CD4-positive, alpha-beta memory T cell (primary cell): ENCODE measurements around the gene SLBP. TPM values are rescaled to one million over a fixed set of nuclear protein-coding genes. Genes with fewer than 3 reads are reported as not detected.

Source experiments
- CTCF ChIA-PET: fragments of 350-600 bp; sonication (Branson Sonifier 250); formaldehyde crosslinking; loops from one replicate; lab custom pipeline; 2021; ENCODE audit warnings: inconsistent platforms; ENCODE audit not compliant: partially characterized antibody; lab: Charles Lee
- POLR2A ChIA-PET: fragments of 350-600 bp; sonication (Branson Sonifier 250); formaldehyde crosslinking; loops from one replicate; lab custom pipeline; 2021; ENCODE audit not compliant: partially characterized antibody; lab: Charles Lee
- DNase-seq, 5 donors: peaks; one replicate each; pipeline versions ENCODE4 v3.0.0 to v3.0.0-alpha.2; 2020 to 2022; ENCODE audit warnings: mixed read lengths in 1 of 5
- H3K27ac ChIP-seq: one replicate; pipeline ENCODE4 v1.7.0; 2013; ENCODE audit warnings: low read depth, low read length
- H3K27me3 ChIP-seq: 2 replicates; pipeline ENCODE4 v1.7.0; 2013; ENCODE audit warnings: mild to moderate bottlenecking, low read length, moderate library complexity; ENCODE audit not compliant: insufficient read depth
- H3K36me3 ChIP-seq: 2 replicates; pipeline ENCODE4 v1.7.0; 2013; ENCODE audit warnings: mild to moderate bottlenecking, low read length, moderate library complexity; ENCODE audit not compliant: insufficient read depth
- H3K4me1 ChIP-seq: 2 replicates; pipeline ENCODE4 v1.7.0; 2013; ENCODE audit warnings: mild to moderate bottlenecking, low read length, moderate library complexity; ENCODE audit not compliant: insufficient read depth
- H3K4me3 ChIP-seq, 2 donors: one replicate each; pipeline ENCODE4 v1.7.0; 2013; ENCODE audit warnings: low read length in 2 of 2, mild to moderate bottlenecking in 1 of 2
- H3K9me3 ChIP-seq, 2 donors: one replicate each; pipeline ENCODE4 v1.7.0; 2013; ENCODE audit warnings: low read length in 2 of 2, control low read depth in 1 of 2; ENCODE audit not compliant: control insufficient read depth in 1 of 2
- H3K27ac Mint-ChIP-seq, 7 donors: one replicate each; pipeline ENCODE4 v1.8.0; 2020 to 2021; ENCODE audit warnings: mixed read lengths in 7 of 7, mild to moderate bottlenecking in 6 of 7, inconsistent platforms in 3 of 7, moderate library complexity in 3 of 7
- H3K27me3 Mint-ChIP-seq, 2 donors: one replicate each; pipeline ENCODE4 v1.8.0; 2020 to 2021; ENCODE audit warnings: mixed read lengths in 2 of 2
- H3K36me3 Mint-ChIP-seq, 2 donors: one replicate each; pipeline ENCODE4 v1.8.0; 2020 to 2021; ENCODE audit warnings: mixed read lengths in 2 of 2, inconsistent platforms in 1 of 2, mild to moderate bottlenecking in 1 of 2
- H3K4me1 Mint-ChIP-seq, 4 donors: one replicate each; pipeline ENCODE4 v1.8.0; 2020 to 2021; ENCODE audit warnings: mixed read lengths in 4 of 4, mild to moderate bottlenecking in 1 of 4
- H3K4me3 Mint-ChIP-seq, 8 donors: one replicate each; pipeline ENCODE4 v1.8.0; 2020 to 2021; ENCODE audit warnings: mixed read lengths in 8 of 8, mild to moderate bottlenecking in 7 of 8, moderate library complexity in 6 of 8, inconsistent platforms in 3 of 8
- H3K9me3 Mint-ChIP-seq, 8 donors: one replicate each; pipeline ENCODE4 v1.8.0; 2020 to 2021; ENCODE audit warnings: mixed read lengths in 8 of 8, mild to moderate bottlenecking in 5 of 8, inconsistent platforms in 3 of 8, moderate library complexity in 1 of 8
- intact Hi-C: fragments of 100-400 bp; cut with micrococcal nuclease; formaldehyde crosslinking; loops from one replicate; pipeline ENCODE4 v1.15.1; 2023
- polyA plus RNA-seq, 2 donors: library from polyadenylated mRNA; unstranded; fragments of 300-500 nt; fragmentation: Illumina TruSeq; gene quantifications; one replicate each; pipeline ENCODE4 v1.2.3, GENCODE V29; 2021
- total RNA-seq, 2 experiments: library from RNA; stranded (reverse); gene quantifications; one replicate each; pipeline ENCODE4 v1.2.3, GENCODE V29; 2021

SLBP gene
- total and polyA plus RNA-seq, 4 experiments from 2014 or later, result 41.8 to 71.6 (median 58.0) TPM

DNA sequence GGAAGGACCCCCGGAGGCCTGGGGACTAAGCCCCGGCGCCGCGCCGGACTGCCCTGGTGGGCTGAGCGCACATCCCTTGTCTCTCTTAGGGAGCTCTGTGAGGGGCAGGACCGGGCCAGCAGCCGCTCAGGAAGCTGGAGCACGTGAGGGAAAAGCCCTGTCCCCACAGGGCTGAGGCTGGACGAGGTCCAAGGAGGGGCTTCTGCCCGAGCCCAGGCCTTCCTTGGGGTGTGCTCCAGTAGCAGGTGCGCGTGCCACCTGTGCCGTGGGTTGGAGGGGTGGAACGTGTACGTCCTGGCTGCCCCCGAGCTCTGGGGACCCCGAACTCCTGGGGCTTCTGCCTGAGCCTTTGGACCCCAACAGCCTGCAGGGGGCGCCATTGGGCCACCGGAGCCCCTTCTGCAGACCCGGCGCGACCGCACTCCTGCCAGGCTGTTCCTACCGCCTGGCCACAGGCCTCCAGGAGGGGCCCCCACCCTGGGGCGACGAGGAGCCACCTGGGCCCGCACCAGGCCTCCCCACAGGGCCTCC lies 36.4 kb upstream of the SLBP start:
- intact Hi-C loops, result no loop called here
- POLR2A ChIA-PET, result interaction anchor here (1.1 kb wide), 1 partner anchor 150 kb away, joined by 3 read pairs; no protein-coding TSS in a partner anchor

DNA sequence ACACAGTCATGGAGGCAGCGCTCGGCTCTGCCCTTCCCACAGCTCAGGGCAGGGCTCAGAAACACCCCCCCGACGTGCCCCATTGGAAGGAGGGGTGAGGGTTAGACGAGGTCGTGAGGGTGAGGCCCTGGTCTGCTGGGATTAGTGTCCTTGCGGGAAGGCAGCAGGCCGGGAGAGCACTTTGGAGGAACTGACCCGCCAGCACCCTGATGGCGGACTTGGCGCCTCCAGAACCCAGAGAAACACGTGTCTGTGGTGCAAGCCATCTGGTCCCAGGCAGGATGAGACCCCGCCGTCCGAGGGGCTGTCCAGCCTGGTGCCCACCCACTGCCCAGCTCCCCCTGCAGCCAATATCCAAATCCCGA lies 35.5 kb upstream of the SLBP start:
- no peak overlapping the region for H3K27ac ChIP-seq
- peak overlapping the region in 1 of 7 donors; percentile 59 for H3K27ac Mint-ChIP-seq
- CTCF ChIA-PET, result interaction anchor here (0.8 to 11.3 kb wide), 9 partner anchors 7 to 194 kb away, joined by 3 to 160 read pairs (median 4); no protein-coding TSS in a partner anchor

More for the DNA sequence above, 36.4 kb upstream of the SLBP start:
- H3K9me3 ChIP-seq, result no peaks in the 10 kb centered on the region
- Mint-ChIP-seq H3K27ac (no peak overlapping the region), H3K4me1 (peaks cover 0 to 5% (median 0%) of the 10 kb centered on the region in 4 donors), H3K36me3 (peaks cover 3 to 9% of the 10 kb centered on the region in 2 donors), H3K9me3 (no peaks in the 10 kb centered on the region), H3K27me3 (no peaks in the 10 kb centered on the region), H3K4me3 (no peak overlapping the region)
- CTCF ChIA-PET, result interaction anchor here (1.0 to 11.3 kb wide), 9 partner anchors 8 to 162 kb away, joined by 3 to 160 read pairs (median 4); no protein-coding TSS in a partner anchor
- DNase-seq, result peak; percentile 67 to 73 (median 69)
- H3K4me1 ChIP-seq, result peaks cover 12% of the 10 kb centered on the region
- no peaks in the 10 kb centered on the region for H3K27me3 ChIP-seq
- no peak overlapping the region for H3K27ac ChIP-seq
- H3K4me3 ChIP-seq, result no peak overlapping the region
- peaks cover 3% of the 10 kb centered on the region for H3K36me3 ChIP-seq

GRCh38 chr4:1746919-1747602 lies 34.9 kb upstream of the SLBP start:
- Histone ChIP-seq H3K4me3 (no peak overlapping the region), H3K4me1 (no peaks in the 10 kb centered on the region), H3K36me3 (peaks cover 7% of the 10 kb centered on the region), H3K27me3 (no peaks in the 10 kb centered on the region), H3K27ac (no peak overlapping the region), H3K9me3 (no peaks in the 10 kb centered on the region)
- ChIA-PET POLR2A (no interaction called here), CTCF (interaction anchor here (0.8 to 11.3 kb wide), 7 partner anchors 11 to 194 kb away, joined by 3 to 160 read pairs (median 5); no protein-coding TSS in a partner anchor)
- no peak overlapping the region for H3K4me3 Mint-ChIP-seq
- H3K27me3 Mint-ChIP-seq, result no peaks in the 10 kb centered on the region
- DNase-seq, result no peak
- H3K27ac Mint-ChIP-seq, result no peak overlapping the region
- intact Hi-C loops, result loop anchor here (1.0 kb wide), 1 partner anchor 63 kb away; no protein-coding TSS in a partner anchor
- peaks cover 0 to 5% (median 0%) of the 10 kb centered on the region in 4 donors for H3K4me1 Mint-ChIP-seq
- H3K36me3 Mint-ChIP-seq, result peaks cover 3 to 17% of the 10 kb centered on the region in 2 donors
- H3K9me3 Mint-ChIP-seq, result no peaks in the 10 kb centered on the region

More for the DNA sequence above, 35.5 kb upstream of the SLBP start:
- no peak for DNase-seq
- POLR2A ChIA-PET, result interaction anchor here (1.1 kb wide), 1 partner anchor 151 kb away, joined by 3 read pairs; no protein-coding TSS in a partner anchor
- intact Hi-C loops, result no loop called here
- peaks cover 4% of the 10 kb centered on the region for H3K4me1 ChIP-seq
- Mint-ChIP-seq H3K36me3 (peaks cover 3 to 13% of the 10 kb centered on the region in 2 donors), H3K4me1 (peaks cover 0 to 5% (median 0%) of the 10 kb centered on the region in 4 donors), H3K9me3 (no peaks in the 10 kb centered on the region), H3K4me3 (no peak overlapping the region), H3K27me3 (no peaks in the 10 kb centered on the region)
- no peaks in the 10 kb centered on the region for H3K9me3 ChIP-seq
- H3K36me3 ChIP-seq, result peaks cover 3% of the 10 kb centered on the region
- H3K27me3 ChIP-seq, result no peaks in the 10 kb centered on the region
- H3K4me3 ChIP-seq, result no peak overlapping the region

GRCh38 chr4:1746265-1746691 lies 34.2 kb upstream of the SLBP start:
- ChIA-PET POLR2A (no interaction called here), CTCF (interaction anchor here (0.9 to 11.3 kb wide), 3 partner anchors 53 to 160 kb away, joined by 4 to 160 read pairs (median 26); no protein-coding TSS in a partner anchor)
- Histone ChIP-seq H3K27ac (no peak overlapping the region), H3K4me1 (no peaks in the 10 kb centered on the region), H3K36me3 (peaks cover 15% of the 10 kb centered on the region), H3K27me3 (no peaks in the 10 kb centered on the region), H3K9me3 (no peaks in the 10 kb centered on the region), H3K4me3 (no peak overlapping the region)
- H3K4me3 Mint-ChIP-seq, result no peak overlapping the region
- H3K27me3 Mint-ChIP-seq, result no peaks in the 10 kb centered on the region
- peak; percentile 53 to 67 (median 64) for DNase-seq
- H3K36me3 Mint-ChIP-seq, result peaks cover 9 to 23% of the 10 kb centered on the region in 2 donors
- no peaks in the 10 kb centered on the region for H3K9me3 Mint-ChIP-seq
- peaks cover 0 to 5% (median 0%) of the 10 kb centered on the region in 4 donors for H3K4me1 Mint-ChIP-seq
- intact Hi-C loops, result loop anchor here (1.0 kb wide), 1 partner anchor 64 kb away; no protein-coding TSS in a partner anchor
- H3K27ac Mint-ChIP-seq, result no peak overlapping the region

GRCh38 chr4:1745697-1746096 lies 33.6 kb upstream of the SLBP start:
- Histone ChIP-seq H3K9me3 (no peaks in the 10 kb centered on the region), H3K36me3 (peaks cover 21% of the 10 kb centered on the region), H3K27ac (no peak overlapping the region), H3K27me3 (no peaks in the 10 kb centered on the region), H3K4me1 (no peaks in the 10 kb centered on the region), H3K4me3 (no peak overlapping the region)
- ChIA-PET CTCF (interaction anchor here (0.9 to 11.3 kb wide), 4 partner anchors 43 to 160 kb away, joined by 3 to 160 read pairs (median 15); no protein-coding TSS in a partner anchor), POLR2A (no interaction called here)
- no peaks in the 10 kb centered on the region for H3K9me3 Mint-ChIP-seq
- H3K4me3 Mint-ChIP-seq, result no peak overlapping the region
- intact Hi-C loops, result loop anchor here (1.0 kb wide), 1 partner anchor 65 kb away; no protein-coding TSS in a partner anchor
- no peak for DNase-seq
- H3K27me3 Mint-ChIP-seq, result no peaks in the 10 kb centered on the region
- H3K27ac Mint-ChIP-seq, result no peak overlapping the region
- peaks cover 12 to 27% of the 10 kb centered on the region in 2 donors for H3K36me3 Mint-ChIP-seq
- H3K4me1 Mint-ChIP-seq, result peaks cover 0 to 2% (median 0%) of the 10 kb centered on the region in 4 donors

- Histone ChIP-seq H3K4me3 (no peak overlapping the region), H3K36me3 (peaks cover 25% of the 10 kb centered on the region), H3K9me3 (no peaks in the 10 kb centered on the region), H3K27ac (no peak overlapping the region), H3K27me3 (no peaks in the 10 kb centered on the region), H3K4me1 (no peaks in the 10 kb centered on the region)
- Mint-ChIP-seq H3K9me3 (no peaks in the 10 kb centered on the region), H3K36me3 (peaks cover 15 to 30% of the 10 kb centered on the region in 2 donors), H3K27ac (peak overlapping the region in 2 of 7 donors; percentile 21 to 81), H3K27me3 (no peaks in the 10 kb centered on the region), H3K4me3 (peak overlapping the region in 1 of 8 donors; percentile 61), H3K4me1 (no peaks in the 10 kb centered on the region)
- ChIA-PET CTCF (interaction anchor here (0.8 to 11.3 kb wide), 7 partner anchors 15 to 167 kb away, joined by 3 to 160 read pairs (median 3); no protein-coding TSS in a partner anchor), POLR2A (no interaction called here)
- intact Hi-C loops, result no loop called here
- DNase-seq, result no peak
Measured at GRCh38 chr4:1745165-1745564, 33.0 kb upstream of the SLBP start.

DNA sequence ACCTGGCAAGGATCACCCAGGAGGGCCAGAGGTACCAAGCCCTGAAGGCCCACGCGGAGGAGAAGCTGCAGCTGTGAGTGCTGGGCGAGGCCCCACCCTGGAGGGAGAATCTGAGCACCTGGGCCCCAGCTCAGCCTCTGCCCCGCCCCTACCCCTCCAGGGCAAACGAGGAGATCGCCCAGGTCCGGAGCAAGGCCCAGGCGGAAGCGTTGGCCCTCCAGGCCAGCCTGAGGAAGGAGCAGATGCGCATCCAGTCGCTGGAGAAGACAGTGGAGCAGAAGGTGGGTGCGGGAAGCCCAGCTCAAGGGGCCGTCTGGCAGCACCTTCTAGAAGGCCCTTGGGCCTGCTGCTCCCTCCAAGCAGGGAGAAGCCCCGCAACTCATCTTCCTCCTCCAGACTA lies 32.4 kb upstream of the SLBP start:
- no peaks in the 10 kb centered on the region for H3K27me3 ChIP-seq
- H3K4me1 ChIP-seq, result no peaks in the 10 kb centered on the region
- intact Hi-C loops, result no loop called here
- peaks cover 25% of the 10 kb centered on the region for H3K36me3 ChIP-seq
- H3K9me3 Mint-ChIP-seq, result no peaks in the 10 kb centered on the region
- ChIA-PET CTCF (interaction anchor here (0.8 to 11.3 kb wide), 7 partner anchors 14 to 168 kb away, joined by 3 to 160 read pairs (median 3); no protein-coding TSS in a partner anchor), POLR2A (no interaction called here)
- DNase-seq, result no peak
- no peak overlapping the region for H3K27ac ChIP-seq
- no peaks in the 10 kb centered on the region for H3K27me3 Mint-ChIP-seq
- H3K27ac Mint-ChIP-seq, result peak overlapping the region in 2 of 7 donors; percentile 21 to 57
- H3K4me3 ChIP-seq, result no peak overlapping the region
- H3K36me3 Mint-ChIP-seq, result peaks cover 15 to 31% of the 10 kb centered on the region in 2 donors
- H3K4me1 Mint-ChIP-seq, result no peaks in the 10 kb centered on the region
- H3K4me3 Mint-ChIP-seq, result no peak overlapping the region
- H3K9me3 ChIP-seq, result no peaks in the 10 kb centered on the region
